ENCODE measurements around the gene ASTN2. TPM values are rescaled to one million over a fixed set of nuclear protein-coding genes. Genes with fewer than 3 reads are reported as not detected.
"Not testable (repeated sequence)": the region's sequence is repeated elsewhere in the genome, so short reads cannot be mapped to it uniquely, and the experiment has no call there.

Gene ASTN2
- polyA plus RNA-seq, 1 donor, result 4.5 TPM

GRCh38 chr9:116927726-116928125 lies 487.1 kb downstream of the ASTN2 start:
- no peak for DNase-seq (ENCODE audit: low read depth)

- DNase-seq (ENCODE audit: low read depth), result no peak
These were observed 489.7 kb downstream of the ASTN2 start for GRCh38 chr9:116925121-116925520.

GRCh38 chr9:116924462-116925110 lies 490.3 kb downstream of the ASTN2 start:
- no peak for DNase-seq (ENCODE audit: low read depth)

DNA sequence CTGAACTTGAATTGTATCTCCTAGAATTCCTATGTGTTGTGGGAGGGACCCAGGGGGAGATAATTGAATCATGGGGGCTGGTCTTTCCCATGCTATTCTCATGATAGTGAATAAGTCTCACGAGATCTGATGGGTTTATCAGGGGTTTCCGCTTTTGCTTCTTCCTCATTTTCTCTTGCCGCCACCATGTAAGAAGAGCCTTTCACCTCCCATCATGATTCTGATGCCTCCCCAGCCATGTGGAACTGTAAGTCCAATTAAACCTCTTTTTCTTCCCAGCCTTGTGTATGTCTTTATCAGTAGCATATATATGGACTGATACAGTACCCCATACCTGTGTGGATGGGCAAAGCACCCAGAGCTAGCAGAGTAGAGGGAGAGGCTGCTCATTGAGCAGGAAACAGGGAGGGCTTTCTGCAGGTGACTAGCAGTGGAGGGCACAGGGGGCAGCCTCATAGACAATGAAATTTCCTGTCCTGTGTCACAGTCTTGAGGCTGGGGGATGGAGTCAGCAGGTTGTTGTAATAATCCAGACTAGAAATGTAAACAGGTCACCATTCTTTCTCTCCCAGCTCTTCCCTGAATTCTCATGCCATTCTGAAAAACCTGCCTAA lies 496.9 kb downstream of the ASTN2 start:
- not testable (repeated sequence) for DNase-seq (ENCODE audit: low read depth)

DNA sequence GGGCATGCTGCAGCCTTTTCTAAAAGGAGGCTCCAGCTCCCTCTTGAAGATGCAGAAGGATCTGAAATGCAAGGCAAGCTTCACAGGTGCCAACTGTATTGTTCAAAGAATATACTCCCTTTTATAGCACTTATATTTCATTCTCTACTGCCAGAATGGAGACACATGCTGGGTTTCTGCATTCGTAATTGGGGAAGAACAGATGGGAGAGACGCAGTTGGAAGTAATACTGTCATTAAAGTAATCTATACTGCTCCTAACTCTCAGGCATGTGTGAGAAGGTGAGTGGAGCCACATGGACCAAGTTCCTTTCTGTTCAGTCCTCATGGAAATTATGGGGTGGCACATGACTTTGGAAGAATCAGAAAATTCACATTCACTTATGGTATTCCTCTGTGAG lies 501.3 kb downstream of the ASTN2 start:
- DNase-seq (ENCODE audit: low read depth), result no peak

DNA sequence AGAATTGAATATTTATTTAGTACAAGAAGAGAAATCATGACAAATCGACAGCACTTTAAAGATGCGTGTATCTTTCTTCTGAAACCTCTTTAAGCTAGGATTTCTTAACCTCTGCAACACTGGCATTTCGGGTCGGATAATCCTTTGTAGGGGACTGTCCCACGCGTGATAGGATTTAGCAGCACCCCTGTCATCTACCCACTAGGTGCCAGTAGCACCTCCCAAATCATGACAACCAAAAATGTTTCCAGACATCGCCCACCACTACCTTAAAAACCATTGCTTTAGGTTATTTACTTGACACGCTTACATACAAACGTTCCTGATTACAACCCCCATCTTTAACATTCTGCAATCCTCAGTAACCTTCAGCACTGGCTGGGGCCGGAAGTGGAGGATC lies 504.7 kb downstream of the ASTN2 start:
- no peak for DNase-seq (ENCODE audit: low read depth)

DNA sequence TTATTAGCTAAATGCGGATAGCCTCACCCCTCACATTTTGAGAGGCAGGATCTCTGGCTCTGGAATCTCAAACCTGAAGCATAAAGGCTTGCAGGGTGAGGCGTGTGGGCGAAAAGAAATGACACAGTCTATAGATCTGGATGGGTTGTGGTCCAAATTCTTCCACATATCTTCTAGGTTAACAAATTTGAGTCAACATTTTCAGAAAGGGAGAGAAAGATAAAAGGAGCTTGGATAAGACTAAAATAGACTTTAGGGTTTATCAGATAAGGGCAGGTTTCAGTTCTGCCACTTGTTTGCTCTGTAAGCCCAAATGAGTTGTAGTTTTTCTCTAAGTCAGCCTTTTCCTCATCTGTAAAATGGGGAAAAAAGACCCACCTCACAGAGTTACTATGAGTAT lies 506.9 kb downstream of the ASTN2 start:
- DNase-seq (ENCODE audit: low read depth), result no peak

GRCh38 chr9:116905171-116905588 lies 509.7 kb downstream of the ASTN2 start:
- DNase-seq (ENCODE audit: low read depth), result no peak

DNA sequence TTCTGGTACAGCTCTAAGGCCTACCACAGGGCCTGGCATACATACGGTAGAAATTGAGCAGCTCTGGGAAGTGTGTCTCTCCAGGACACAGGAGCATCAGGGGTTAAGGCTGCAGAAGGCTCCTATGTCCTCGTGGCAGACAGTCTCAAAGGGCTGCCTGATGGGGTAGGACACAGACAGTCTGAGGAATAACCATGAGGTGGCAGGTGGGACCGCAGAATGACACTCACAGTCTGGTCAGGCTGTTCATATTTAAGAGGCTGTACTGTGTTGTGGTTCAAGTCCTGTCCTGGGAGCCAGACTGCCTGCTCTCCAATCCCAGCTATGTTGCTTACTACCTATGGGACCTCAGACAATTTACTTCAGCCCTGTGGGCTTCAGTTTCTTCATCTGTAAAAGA lies 510.7 kb downstream of the ASTN2 start:
- DNase-seq (ENCODE audit: low read depth), result no peak

DNA sequence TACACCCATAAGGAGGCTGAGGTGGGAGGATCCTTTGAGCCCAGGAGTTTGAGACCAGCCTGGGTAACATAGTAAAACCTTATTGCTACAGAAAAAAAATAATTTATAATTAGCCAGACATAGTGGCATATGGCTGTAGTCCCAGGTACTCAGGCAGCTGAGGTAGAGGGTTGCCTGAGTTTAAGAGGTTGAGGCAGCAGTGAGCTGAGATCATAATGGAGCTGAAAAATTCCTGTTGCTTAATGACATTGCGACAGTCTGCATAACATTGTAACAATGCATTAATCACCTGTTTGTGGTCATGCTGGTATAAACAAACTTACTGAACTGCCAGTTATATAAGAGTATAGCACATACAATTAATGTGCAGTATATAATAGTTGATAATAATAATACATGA lies 513.6 kb downstream of the ASTN2 start:
- no peak for DNase-seq (ENCODE audit: low read depth)

GRCh38 chr9:116900543-116900942 lies 514.3 kb downstream of the ASTN2 start:
- no peak for DNase-seq (ENCODE audit: low read depth)

GRCh38 chr9:116900007-116900367 lies 514.9 kb downstream of the ASTN2 start:
- DNase-seq (ENCODE audit: low read depth), result no peak

- no peak for DNase-seq (ENCODE audit: low read depth)
These were observed 515.4 kb downstream of the ASTN2 start for GRCh38 chr9:116899337-116900006.

DNA sequence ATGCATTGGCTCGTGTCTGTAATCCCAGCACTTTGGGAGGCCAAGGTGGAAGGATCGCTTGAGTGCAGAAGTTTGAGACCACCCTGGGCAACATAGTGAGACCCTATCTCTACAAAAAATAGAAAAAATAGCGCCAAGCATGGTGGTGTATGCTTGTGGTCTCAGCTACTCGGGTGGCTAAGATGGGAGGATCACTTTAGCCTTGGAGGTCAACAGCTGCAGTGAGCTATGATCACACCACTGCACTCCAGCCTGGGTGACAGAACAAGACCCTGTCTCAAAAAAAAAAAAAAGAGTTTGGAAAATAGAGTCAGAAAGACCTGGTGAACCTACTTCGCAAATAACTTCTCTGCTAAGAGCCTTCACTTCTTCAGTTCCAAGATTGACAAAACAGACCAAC lies 516.7 kb downstream of the ASTN2 start:
- DNase-seq (ENCODE audit: low read depth), result not testable (repeated sequence)

DNA sequence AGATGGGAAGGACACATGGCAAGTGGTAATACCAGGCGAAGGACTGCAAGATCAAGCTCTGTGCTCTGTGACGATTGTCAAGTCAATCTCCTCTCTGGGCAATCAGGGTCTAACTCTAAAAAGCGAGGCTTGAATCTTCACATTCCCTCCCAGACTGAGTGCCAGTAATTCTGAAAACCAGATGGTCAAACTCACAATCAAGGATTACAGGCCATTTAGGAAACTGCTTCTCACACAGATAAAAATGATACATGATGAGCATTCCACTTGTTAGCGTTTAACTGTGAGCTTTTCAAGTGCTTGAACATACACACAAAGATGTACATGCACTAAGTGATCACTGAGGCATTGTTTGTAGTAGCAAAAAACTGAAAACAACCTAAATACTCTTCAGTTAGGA lies 517.7 kb downstream of the ASTN2 start:
- no peak for DNase-seq (ENCODE audit: low read depth)

DNA sequence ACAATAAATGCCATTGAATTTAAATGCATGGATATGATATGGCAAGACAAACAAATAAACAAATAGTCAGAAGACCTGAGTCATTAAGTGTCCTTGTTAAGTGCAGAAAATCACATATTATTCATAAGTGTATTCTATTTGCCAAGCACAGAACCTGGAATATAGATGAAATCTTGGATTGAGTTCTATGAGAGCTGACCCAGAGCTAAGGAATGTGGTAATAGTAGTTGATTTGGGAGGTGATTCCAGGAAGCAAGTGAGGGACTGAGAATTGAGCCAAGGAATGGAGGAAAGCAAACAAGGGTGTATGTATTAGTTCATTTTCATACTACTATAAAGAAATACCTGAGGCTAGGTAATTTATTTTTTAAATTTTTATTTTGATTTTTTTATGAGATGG lies 518.9 kb downstream of the ASTN2 start:
- no peak for DNase-seq (ENCODE audit: low read depth)

DNA sequence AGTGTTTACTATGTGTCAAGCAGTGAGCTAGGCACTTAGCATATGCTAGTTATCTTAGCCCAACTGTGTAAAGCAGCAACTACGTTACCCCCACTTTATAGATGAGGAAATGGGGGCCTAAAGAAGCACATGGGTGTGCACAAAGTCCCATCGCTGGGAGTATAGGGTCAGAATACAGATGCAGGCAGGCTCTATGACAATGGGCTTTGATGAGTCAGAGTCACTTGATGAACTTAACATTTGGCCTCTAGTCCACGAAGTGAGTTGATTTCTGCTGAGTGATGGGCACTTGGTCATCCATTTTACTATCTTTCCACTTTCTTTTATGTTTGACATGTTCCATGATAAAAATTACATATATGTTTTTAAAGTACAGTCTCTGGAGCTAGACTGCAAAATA lies 523.4 kb downstream of the ASTN2 start:
- no peak for DNase-seq (ENCODE audit: low read depth)

- not testable (repeated sequence) for DNase-seq (ENCODE audit: low read depth)
These were observed 526.4 kb downstream of the ASTN2 start for GRCh38 chr9:116888476-116888875.

DNA sequence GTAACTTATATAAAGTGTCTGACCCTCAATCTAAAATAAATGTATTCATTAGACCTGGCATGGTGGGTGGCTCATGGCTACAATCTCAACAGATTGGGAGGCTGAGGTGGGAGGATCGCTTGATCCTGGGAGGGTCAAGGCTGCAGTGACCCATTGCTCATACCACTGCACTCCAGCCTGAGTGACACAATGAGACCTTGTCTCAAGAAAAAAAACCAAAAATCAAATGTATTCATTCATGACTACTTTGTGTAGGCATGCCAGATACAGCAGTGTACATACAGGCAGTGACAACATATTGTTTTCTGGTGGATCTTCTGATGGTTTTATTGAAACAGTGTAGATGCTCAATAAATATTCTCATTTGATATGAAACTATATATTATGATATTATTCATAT lies 526.8 kb downstream of the ASTN2 start:
- no peak for DNase-seq (ENCODE audit: low read depth)

- DNase-seq (ENCODE audit: low read depth), result no peak
These were observed 531.2 kb downstream of the ASTN2 start for GRCh38 chr9:116883676-116884075.

- no peak for DNase-seq (ENCODE audit: low read depth)
These were observed 537.8 kb downstream of the ASTN2 start for GRCh38 chr9:116877072-116877471.

DNA sequence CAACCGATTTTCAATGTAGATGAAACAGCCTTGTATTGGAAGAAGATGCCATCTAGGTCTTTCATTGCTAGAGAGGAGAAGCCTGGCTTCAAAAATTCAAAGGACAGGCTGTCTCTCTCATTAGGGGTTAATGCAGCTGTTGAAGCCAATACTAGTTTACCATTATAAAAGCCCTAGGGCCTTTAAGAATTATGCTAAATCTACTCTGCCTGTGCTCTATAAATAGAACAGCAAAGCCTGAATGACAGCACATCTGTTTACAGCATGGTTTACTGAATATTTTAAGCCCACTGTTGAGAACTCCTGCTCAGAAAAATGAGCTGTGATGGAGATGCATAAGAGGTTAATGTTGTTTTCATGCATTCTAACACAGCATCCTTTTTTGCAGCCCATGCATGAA lies 539.3 kb downstream of the ASTN2 start:
- DNase-seq (ENCODE audit: low read depth), result no peak

Measured in forelimb muscle (tissue), 1 donor.